Measurements from ENCODE around the gene CTNNA2.
"Not testable (repeated sequence)": the region's sequence is repeated elsewhere in the genome, so short reads cannot be mapped to it uniquely, and the experiment has no call there.

The CTNNA2 gene

DNA sequence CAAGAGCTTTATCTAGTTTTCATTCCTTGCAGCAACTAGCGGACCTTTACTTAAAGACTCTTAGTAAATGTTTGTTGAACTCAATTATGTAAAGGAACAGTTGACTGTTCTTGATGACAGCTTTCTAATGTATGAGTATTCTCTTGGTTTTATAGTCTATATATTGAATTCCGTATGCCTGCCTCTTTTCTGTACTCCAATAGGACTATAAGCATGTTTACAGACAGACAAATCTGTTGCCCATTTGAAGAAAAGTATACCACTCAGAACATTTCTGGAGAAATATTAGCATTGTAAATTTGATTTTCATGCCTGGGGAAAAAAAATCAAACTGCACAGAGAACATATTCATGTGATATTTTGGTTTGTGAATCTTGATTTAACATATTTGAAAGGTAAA, 682.2 kb downstream of the CTNNA2 start:
- in situ Hi-C loops (cut with HindIII; ENCODE audit: low pct_ligation_motif_present, low sequenced_read_pairs): no loop called here
- TF ChIP-seq, protein P1, sequence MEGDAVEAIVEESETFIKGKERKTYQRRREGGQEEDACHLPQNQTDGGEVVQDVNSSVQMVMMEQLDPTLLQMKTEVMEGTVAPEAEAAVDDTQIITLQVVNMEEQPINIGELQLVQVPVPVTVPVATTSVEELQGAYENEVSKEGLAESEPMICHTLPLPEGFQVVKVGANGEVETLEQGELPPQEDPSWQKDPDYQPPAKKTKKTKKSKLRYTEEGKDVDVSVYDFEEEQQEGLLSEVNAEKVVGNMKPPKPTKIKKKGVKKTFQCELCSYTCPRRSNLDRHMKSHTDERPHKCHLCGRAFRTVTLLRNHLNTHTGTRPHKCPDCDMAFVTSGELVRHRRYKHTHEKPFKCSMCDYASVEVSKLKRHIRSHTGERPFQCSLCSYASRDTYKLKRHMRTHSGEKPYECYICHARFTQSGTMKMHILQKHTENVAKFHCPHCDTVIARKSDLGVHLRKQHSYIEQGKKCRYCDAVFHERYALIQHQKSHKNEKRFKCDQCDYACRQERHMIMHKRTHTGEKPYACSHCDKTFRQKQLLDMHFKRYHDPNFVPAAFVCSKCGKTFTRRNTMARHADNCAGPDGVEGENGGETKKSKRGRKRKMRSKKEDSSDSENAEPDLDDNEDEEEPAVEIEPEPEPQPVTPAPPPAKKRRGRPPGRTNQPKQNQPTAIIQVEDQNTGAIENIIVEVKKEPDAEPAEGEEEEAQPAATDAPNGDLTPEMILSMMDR (IDR thresholded peaks at IDR 0.05; ENCODE audit: low read depth, low read length, missing control alignments): no peak
- no peak overlapping the region for H3K4me3 ChIP-seq (ENCODE audit: low read depth, low read length)
- no peaks in the 10 kb centered on the region for H3K27me3 ChIP-seq (replicated peaks)
- no peaks in the 10 kb centered on the region for H3K36me3 ChIP-seq (replicated peaks)
- no peak for DNase-seq
- H3K27ac ChIP-seq: no peak overlapping the region

- no peak overlapping the region for H3K27ac ChIP-seq
- in situ Hi-C loops (cut with HindIII; ENCODE audit: low pct_ligation_motif_present, low sequenced_read_pairs): no loop called here
- H3K27me3 ChIP-seq (replicated peaks): no peaks in the 10 kb centered on the region
- DNase-seq: no peak
- no peaks in the 10 kb centered on the region for H3K36me3 ChIP-seq (replicated peaks)
- no peak overlapping the region for H3K4me3 ChIP-seq (ENCODE audit: low read depth, low read length)
- TF ChIP-seq, protein P1 (IDR thresholded peaks at IDR 0.05; ENCODE audit: low read depth, low read length, missing control alignments): no peak
Observed at GRCh38 chr2:80198042-80198441, 685.2 kb downstream of the CTNNA2 start.

GRCh38 chr2:80199504-80199903, 686.7 kb downstream of the CTNNA2 start:
- DNase-seq: no peak
- H3K27ac ChIP-seq: no peak overlapping the region
- no peaks in the 10 kb centered on the region for H3K27me3 ChIP-seq (replicated peaks)
- TF ChIP-seq, protein P1 (IDR thresholded peaks at IDR 0.05; ENCODE audit: low read depth, low read length, missing control alignments): no peak
- H3K4me3 ChIP-seq (ENCODE audit: low read depth, low read length): no peak overlapping the region
- H3K36me3 ChIP-seq (replicated peaks): no peaks in the 10 kb centered on the region
- in situ Hi-C loops (cut with HindIII; ENCODE audit: low pct_ligation_motif_present, low sequenced_read_pairs): no loop called here

DNA sequence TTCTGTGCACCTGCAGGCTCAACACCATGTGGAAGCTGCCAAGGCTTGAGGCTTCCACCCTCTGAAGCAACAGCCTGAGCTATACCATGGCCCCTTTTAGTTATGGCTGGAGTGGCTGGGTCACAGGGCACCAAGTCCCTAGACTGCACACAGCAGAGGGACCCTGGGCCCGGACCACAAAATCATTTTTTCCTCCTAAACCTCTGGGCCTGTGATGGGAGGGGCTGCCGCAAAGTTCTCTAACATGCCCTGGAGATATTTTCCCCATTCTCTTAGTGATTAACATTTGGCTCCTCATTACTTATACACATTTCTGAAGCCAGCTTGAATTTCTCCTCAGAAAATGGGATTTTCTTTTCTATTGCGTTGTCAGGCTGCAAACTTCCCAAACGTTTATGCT, 691.1 kb downstream of the CTNNA2 start:
- DNase-seq; H3K4me3 ChIP-seq (ENCODE audit: low read depth, low read length); H3K36me3 ChIP-seq (replicated peaks); in situ Hi-C loops (cut with HindIII; ENCODE audit: low pct_ligation_motif_present, low sequenced_read_pairs); H3K27ac ChIP-seq; H3K27me3 ChIP-seq (replicated peaks): not testable (repeated sequence)

DNA sequence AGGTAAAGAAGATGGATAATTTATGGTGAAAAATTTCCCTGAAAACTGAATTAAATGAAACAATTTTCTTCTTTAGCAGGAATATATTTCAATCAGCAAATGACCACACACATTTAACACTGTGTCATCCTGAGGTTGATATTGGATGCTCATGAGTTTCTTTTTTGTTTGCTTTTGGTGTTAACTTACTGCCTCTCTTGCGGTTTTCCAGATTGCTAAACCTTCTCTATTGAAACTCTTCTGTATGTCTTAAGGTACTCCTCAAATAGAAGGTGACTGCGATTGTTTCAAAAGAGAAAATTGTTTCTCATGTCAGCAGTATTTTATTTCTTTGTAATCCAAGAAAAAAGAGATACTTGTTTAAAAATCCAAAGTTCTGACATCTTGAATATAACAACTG, 692.6 kb downstream of the CTNNA2 start:
- in situ Hi-C loops (cut with HindIII; ENCODE audit: low pct_ligation_motif_present, low sequenced_read_pairs): no loop called here
- Histone ChIP-seq H3K27ac (no peak overlapping the region), H3K27me3 (replicated peaks) (no peaks in the 10 kb centered on the region), H3K36me3 (replicated peaks) (no peaks in the 10 kb centered on the region), H3K4me3 (ENCODE audit: low read depth, low read length) (no peak overlapping the region)
- TF ChIP-seq, protein P1 (IDR thresholded peaks at IDR 0.05; ENCODE audit: low read depth, low read length, missing control alignments): no peak
- DNase-seq: no peak

- Histone ChIP-seq H3K36me3 (replicated peaks) (no peaks in the 10 kb centered on the region), H3K27me3 (replicated peaks) (no peaks in the 10 kb centered on the region), H3K27ac (no peak overlapping the region), H3K4me3 (ENCODE audit: low read depth, low read length) (no peak overlapping the region)
- TF ChIP-seq, protein P1 (IDR thresholded peaks at IDR 0.05; ENCODE audit: low read depth, low read length, missing control alignments): no peak
- in situ Hi-C loops (cut with HindIII; ENCODE audit: low pct_ligation_motif_present, low sequenced_read_pairs): no loop called here
- DNase-seq: no peak
Observed at GRCh38 chr2:80209458-80209857, 696.6 kb downstream of the CTNNA2 start.

All from brain microvascular endothelial cell (primary cell).